Keratinocyte (primary cell): ENCODE measurements around the gene DTWD2.
"Not testable (repeated sequence)": the region's sequence is repeated elsewhere in the genome, so short reads cannot be mapped to it uniquely, and the experiment has no call there.

Source experiments
- CTCF ChIP-seq, 3 experiments: IDR thresholded peaks in 1 of 3; conservative IDR thresholded peaks in 1 of 3; optimal IDR thresholded peaks in 1 of 3; 2 replicates in 2 of 3; 3 replicates in 1 of 3; pipeline versions ENCODE3 to v1.5.1; 2011; ENCODE audit warnings: low read length in 3 of 3, mild to moderate bottlenecking in 3 of 3, moderate library complexity in 2 of 3, control low read depth in 1 of 3, inconsistent platforms in 1 of 3; ENCODE audit not compliant: insufficient read depth in 2 of 3; ENCODE audit errors: extremely low read depth in 1 of 3
- EZH2 ChIP-seq: IDR thresholded peaks from one replicate; pipeline ENCODE4 v1.6.1; 2012; ENCODE audit warnings: inconsistent platforms, mild to moderate bottlenecking, low read length, moderate library complexity

- TF ChIP-seq CTCF (optimal IDR thresholded peaks at IDR 0.05 in 1 of 3, IDR thresholded peaks at IDR 0.05 in 1 of 3, conservative IDR thresholded peaks at IDR 0.05 in 1 of 3; ENCODE audit: extremely low read depth in 1 of 3, insufficient read depth in 2 of 3, low read length in 3 of 3); EZH2: not testable (repeated sequence)
Observed at GRCh38 chr5:118998861-118999260, 10.5 kb upstream of the DTWD2 start.
